C4-2B (cell line): ENCODE measurements around the gene VPS50.

Experiments used
- ZFX ChIP-seq: fragments of 450-650 bp; IDR thresholded peaks from 2 replicates; pipeline ENCODE4 v1.6.1; 2017
- TF ChIP-seq, protein P1 (sequence below): fragments of 450-650 bp; conservative IDR thresholded peaks from 2 replicates; pipeline ENCODE4 v1.5.1; 2017; ENCODE audit warnings: mild to moderate bottlenecking

DNA sequence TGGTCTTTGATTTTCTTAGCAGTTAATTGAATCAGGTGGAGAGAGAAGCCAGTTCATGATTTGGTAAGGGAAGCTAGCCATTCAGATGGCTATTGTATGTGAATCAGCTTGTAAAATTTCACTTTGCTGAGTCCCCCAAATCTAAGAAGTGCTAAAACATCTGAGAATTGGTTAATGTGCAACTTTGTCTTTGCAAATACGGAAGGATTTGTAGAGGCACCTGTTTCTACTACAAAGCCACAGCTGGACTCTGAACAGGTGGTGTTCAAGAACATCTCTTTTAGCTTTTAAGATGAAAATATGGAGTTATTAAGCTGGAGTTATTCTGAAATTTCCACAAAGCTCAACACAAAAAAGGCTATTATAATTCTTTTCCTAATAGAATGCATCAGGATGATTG lies 132.6 kb downstream of the VPS50 start:
- TF ChIP-seq, protein P1, sequence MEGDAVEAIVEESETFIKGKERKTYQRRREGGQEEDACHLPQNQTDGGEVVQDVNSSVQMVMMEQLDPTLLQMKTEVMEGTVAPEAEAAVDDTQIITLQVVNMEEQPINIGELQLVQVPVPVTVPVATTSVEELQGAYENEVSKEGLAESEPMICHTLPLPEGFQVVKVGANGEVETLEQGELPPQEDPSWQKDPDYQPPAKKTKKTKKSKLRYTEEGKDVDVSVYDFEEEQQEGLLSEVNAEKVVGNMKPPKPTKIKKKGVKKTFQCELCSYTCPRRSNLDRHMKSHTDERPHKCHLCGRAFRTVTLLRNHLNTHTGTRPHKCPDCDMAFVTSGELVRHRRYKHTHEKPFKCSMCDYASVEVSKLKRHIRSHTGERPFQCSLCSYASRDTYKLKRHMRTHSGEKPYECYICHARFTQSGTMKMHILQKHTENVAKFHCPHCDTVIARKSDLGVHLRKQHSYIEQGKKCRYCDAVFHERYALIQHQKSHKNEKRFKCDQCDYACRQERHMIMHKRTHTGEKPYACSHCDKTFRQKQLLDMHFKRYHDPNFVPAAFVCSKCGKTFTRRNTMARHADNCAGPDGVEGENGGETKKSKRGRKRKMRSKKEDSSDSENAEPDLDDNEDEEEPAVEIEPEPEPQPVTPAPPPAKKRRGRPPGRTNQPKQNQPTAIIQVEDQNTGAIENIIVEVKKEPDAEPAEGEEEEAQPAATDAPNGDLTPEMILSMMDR = no peak
- no peak for TF ChIP-seq ZFX
